Nephron progenitor cell (in vitro differentiated cells): ENCODE data around the gene KANTR.

Experiments used
- DNase-seq: peaks from one replicate; pipeline ENCODE4 v3.0.0; 2021
- H3K27ac Mint-ChIP-seq: 2 replicates; pipeline ENCODE4 v1.8.0; 2021; ENCODE audit warnings: mild to moderate bottlenecking, moderate library complexity, mixed read lengths
- H3K27me3 Mint-ChIP-seq: 2 replicates; pipeline ENCODE4 v1.8.0; 2021; ENCODE audit warnings: mild to moderate bottlenecking, low read depth, mixed read lengths; ENCODE audit not compliant: poor library complexity
- H3K36me3 Mint-ChIP-seq: 2 replicates; pipeline ENCODE4 v1.8.0; 2021; ENCODE audit warnings: low read depth, mixed read lengths
- H3K4me1 Mint-ChIP-seq: 2 replicates; pipeline ENCODE4 v1.8.0; 2021; ENCODE audit warnings: mixed read lengths
- H3K4me3 Mint-ChIP-seq: 2 replicates; pipeline ENCODE4 v1.8.0; 2021; ENCODE audit warnings: mild to moderate bottlenecking, moderate library complexity, mixed read lengths
- H3K9me3 Mint-ChIP-seq: 2 replicates; pipeline ENCODE4 v1.8.0; 2021; ENCODE audit warnings: mild to moderate bottlenecking, moderate library complexity, mixed read lengths
- CTCF ChIP-seq: fragments of 200-600 bp; sonication (generic); IDR thresholded peaks from 2 replicates; pipeline ENCODE4 v1.5.0; 2021; ENCODE audit warnings: antibody characterized with exemption

KANTR gene

GRCh38 chrX:53050841-53051240 lies 43.1 kb upstream of the KANTR start:
- Mint-ChIP-seq H3K36me3 (no peaks in the 10 kb centered on the region), H3K27me3 (no peaks in the 10 kb centered on the region), H3K4me3 (no peak overlapping the region), H3K9me3 (peaks cover 20% of the 10 kb centered on the region), H3K27ac (no peak overlapping the region), H3K4me1 (peaks cover 16% of the 10 kb centered on the region)
- TF ChIP-seq CTCF, result no peak
- DNase-seq, result no peak

GRCh38 chrX:53055244-53055849 lies 38.6 kb upstream of the KANTR start:
- Mint-ChIP-seq H3K27me3 (peaks cover 4% of the 10 kb centered on the region), H3K36me3 (peaks cover 9% of the 10 kb centered on the region), H3K4me1 (no peaks in the 10 kb centered on the region), H3K27ac (no peak overlapping the region), H3K4me3 (no peak overlapping the region), H3K9me3 (peaks cover 13% of the 10 kb centered on the region)
- no peak for DNase-seq
- TF ChIP-seq CTCF, result no peak

- no peaks in the 10 kb centered on the region for H3K4me1 Mint-ChIP-seq
- no peak for DNase-seq
- no peak for TF ChIP-seq CTCF
- no peak overlapping the region for H3K27ac Mint-ChIP-seq
- peaks cover 15% of the 10 kb centered on the region for H3K9me3 Mint-ChIP-seq
- peaks cover 5% of the 10 kb centered on the region for H3K27me3 Mint-ChIP-seq
- H3K4me3 Mint-ChIP-seq, result no peak overlapping the region
- H3K36me3 Mint-ChIP-seq, result peaks cover 9% of the 10 kb centered on the region
These were observed 37.6 kb upstream of the KANTR start for GRCh38 chrX:53056292-53056691.

GRCh38 chrX:53065104-53065503 lies 28.8 kb upstream of the KANTR start:
- no peaks in the 10 kb centered on the region for H3K4me1 Mint-ChIP-seq
- no peak for DNase-seq
- peaks cover 34% of the 10 kb centered on the region for H3K9me3 Mint-ChIP-seq
- H3K36me3 Mint-ChIP-seq, result peaks cover 14% of the 10 kb centered on the region
- H3K4me3 Mint-ChIP-seq, result no peak overlapping the region
- peaks cover 2% of the 10 kb centered on the region for H3K27me3 Mint-ChIP-seq
- no peak overlapping the region for H3K27ac Mint-ChIP-seq
- no peak for TF ChIP-seq CTCF

- Mint-ChIP-seq H3K27ac (no peak overlapping the region), H3K27me3 (peaks cover 3% of the 10 kb centered on the region), H3K4me1 (peaks cover 19% of the 10 kb centered on the region), H3K36me3 (peaks cover 4% of the 10 kb centered on the region), H3K9me3 (peaks cover 50% of the 10 kb centered on the region), H3K4me3 (no peak overlapping the region)
- TF ChIP-seq CTCF, result no peak
- DNase-seq, result no peak
These were observed 22.9 kb upstream of the KANTR start for GRCh38 chrX:53071064-53071463.
